Ecto neural progenitor cell (in vitro differentiated cells): Measurements from ENCODE around the gene CCSER1.

ENCODE experiments used
- DNase-seq: peaks from one replicate; pipeline ENCODE4 v3.0.0-alpha.2; 2018; ENCODE audit warnings: low spot score

CCSER1 gene

GRCh38 chr4:90127223-90127705 is at the start of gene CCSER1:
Gene CCSER1 (plus strand): TSS chr4:90127394.
- DNase-seq = peak; percentile 72

GRCh38 chr4:90078440-90078839 is 48.8 kb upstream of the CCSER1 start:
- no peak for DNase-seq

- DNase-seq = no peak
Observed at GRCh38 chr4:90080116-90080515, 47.1 kb upstream of the CCSER1 start.

- no peak for DNase-seq
Observed at GRCh38 chr4:90081432-90082144, 45.6 kb upstream of the CCSER1 start.

- no peak for DNase-seq
Observed at GRCh38 chr4:90082449-90082848, 44.7 kb upstream of the CCSER1 start.

GRCh38 chr4:90084277-90084966 is 42.8 kb upstream of the CCSER1 start:
- DNase-seq = no peak

GRCh38 chr4:90084967-90085295 is 42.3 kb upstream of the CCSER1 start:
- DNase-seq = no peak

- no peak for DNase-seq
Observed at GRCh38 chr4:90093526-90093925, 33.7 kb upstream of the CCSER1 start.

GRCh38 chr4:90095000-90095399 is 32.2 kb upstream of the CCSER1 start:
- DNase-seq = no peak

- no peak for DNase-seq
Observed at GRCh38 chr4:90099812-90100211, 27.4 kb upstream of the CCSER1 start.

GRCh38 chr4:90103991-90104390 is 23.2 kb upstream of the CCSER1 start:
- no peak for DNase-seq

GRCh38 chr4:90105274-90105673 is 21.9 kb upstream of the CCSER1 start:
- no peak for DNase-seq

- DNase-seq = no peak
Observed at GRCh38 chr4:90112715-90113114, 14.5 kb upstream of the CCSER1 start.

GRCh38 chr4:90113881-90114457 is 13.2 kb upstream of the CCSER1 start:
- no peak for DNase-seq

GRCh38 chr4:90118527-90119195 is 8.5 kb upstream of the CCSER1 start:
- no peak for DNase-seq

GRCh38 chr4:90120037-90120436 is 7.2 kb upstream of the CCSER1 start:
- DNase-seq = no peak

- DNase-seq = no peak
Observed at GRCh38 chr4:90120815-90121214, 6.4 kb upstream of the CCSER1 start.

- no peak for DNase-seq
Observed at GRCh38 chr4:90121676-90122354, 5.4 kb upstream of the CCSER1 start.

GRCh38 chr4:90122355-90122748 is 4.8 kb upstream of the CCSER1 start:
- no peak for DNase-seq

- DNase-seq = no peak
Observed at GRCh38 chr4:90124276-90124675, 2.9 kb upstream of the CCSER1 start.

GRCh38 chr4:90126805-90127204 is 389 bp upstream of the CCSER1 start:
- DNase-seq = no peak

GRCh38 chr4:90127706-90128345 is 632 bp downstream of the CCSER1 start:
- DNase-seq = peak; percentile 72
